ENCODE measurements around the gene MRPS25.

MRPS25 gene

DNA sequence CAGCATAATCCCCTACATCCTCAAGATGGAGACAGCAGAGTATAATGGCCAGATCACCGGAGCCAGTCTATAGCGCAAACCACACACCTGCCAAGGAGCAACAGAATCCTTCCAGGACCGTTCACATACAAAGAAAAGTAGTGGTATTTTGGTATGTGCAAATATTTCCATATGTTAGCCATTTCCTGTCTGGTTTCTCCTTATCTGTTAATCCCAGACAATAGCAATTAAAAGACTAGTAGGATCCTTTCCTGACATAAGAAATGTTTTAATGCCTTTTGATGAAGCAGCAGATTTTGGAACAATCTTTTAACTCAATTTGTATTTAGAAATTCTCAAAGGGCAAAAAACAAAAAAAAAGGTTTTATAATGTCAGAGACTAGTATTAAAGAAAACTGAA is 22.2 kb downstream of the MRPS25 start:
- H3K4me3 ChIP-seq (ENCODE audit: low read depth, low read length), result no peak overlapping the region
- no peak for DNase-seq (ENCODE audit: low read depth)
- TF ChIP-seq POLR2A (IDR thresholded peaks at IDR 0.05; ENCODE audit: extremely low read depth, insufficient read length) (no peak), MYC (IDR thresholded peaks at IDR 0.05; ENCODE audit: low read depth, low read length) (no peak)
- TF ChIP-seq, protein P1, sequence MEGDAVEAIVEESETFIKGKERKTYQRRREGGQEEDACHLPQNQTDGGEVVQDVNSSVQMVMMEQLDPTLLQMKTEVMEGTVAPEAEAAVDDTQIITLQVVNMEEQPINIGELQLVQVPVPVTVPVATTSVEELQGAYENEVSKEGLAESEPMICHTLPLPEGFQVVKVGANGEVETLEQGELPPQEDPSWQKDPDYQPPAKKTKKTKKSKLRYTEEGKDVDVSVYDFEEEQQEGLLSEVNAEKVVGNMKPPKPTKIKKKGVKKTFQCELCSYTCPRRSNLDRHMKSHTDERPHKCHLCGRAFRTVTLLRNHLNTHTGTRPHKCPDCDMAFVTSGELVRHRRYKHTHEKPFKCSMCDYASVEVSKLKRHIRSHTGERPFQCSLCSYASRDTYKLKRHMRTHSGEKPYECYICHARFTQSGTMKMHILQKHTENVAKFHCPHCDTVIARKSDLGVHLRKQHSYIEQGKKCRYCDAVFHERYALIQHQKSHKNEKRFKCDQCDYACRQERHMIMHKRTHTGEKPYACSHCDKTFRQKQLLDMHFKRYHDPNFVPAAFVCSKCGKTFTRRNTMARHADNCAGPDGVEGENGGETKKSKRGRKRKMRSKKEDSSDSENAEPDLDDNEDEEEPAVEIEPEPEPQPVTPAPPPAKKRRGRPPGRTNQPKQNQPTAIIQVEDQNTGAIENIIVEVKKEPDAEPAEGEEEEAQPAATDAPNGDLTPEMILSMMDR (IDR thresholded peaks at IDR 0.05; ENCODE audit: low read depth, low read length), result no peak
- TF ChIP-seq, protein P2, sequence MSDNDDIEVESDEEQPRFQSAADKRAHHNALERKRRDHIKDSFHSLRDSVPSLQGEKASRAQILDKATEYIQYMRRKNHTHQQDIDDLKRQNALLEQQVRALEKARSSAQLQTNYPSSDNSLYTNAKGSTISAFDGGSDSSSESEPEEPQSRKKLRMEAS (IDR thresholded peaks at IDR 0.05; ENCODE audit: low read depth, low read length), result no peak

GRCh38 chr3:15041950-15042349 is 23.2 kb downstream of the MRPS25 start:
- DNase-seq (ENCODE audit: low read depth), result no peak
- no peak overlapping the region for H3K4me3 ChIP-seq (ENCODE audit: low read depth, low read length)
- TF ChIP-seq MYC (IDR thresholded peaks at IDR 0.05; ENCODE audit: low read depth, low read length) (no peak), POLR2A (IDR thresholded peaks at IDR 0.05; ENCODE audit: extremely low read depth, insufficient read length) (no peak)
- TF ChIP-seq, protein P2 (IDR thresholded peaks at IDR 0.05; ENCODE audit: low read depth, low read length), result no peak
- TF ChIP-seq, protein P1 (IDR thresholded peaks at IDR 0.05; ENCODE audit: low read depth, low read length), result no peak

DNA sequence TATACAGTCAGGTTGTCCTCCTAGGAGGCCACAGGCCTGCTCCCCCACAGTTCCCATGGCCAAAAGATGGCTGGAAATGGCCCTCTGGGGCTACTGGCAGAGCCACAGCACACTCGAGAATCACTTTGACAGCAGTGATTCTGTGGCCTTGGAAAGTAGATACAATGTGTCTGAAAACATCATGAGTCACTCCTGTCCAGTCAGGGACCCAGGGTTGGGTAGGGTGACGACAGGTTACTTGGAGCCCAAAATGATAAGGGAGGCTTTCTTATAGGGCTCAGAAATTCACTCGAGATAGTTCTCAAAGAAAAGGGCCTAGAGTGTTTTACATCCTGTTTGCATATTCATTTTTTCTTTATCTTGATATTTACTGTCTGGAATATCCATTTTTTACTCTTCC is 24.3 kb downstream of the MRPS25 start:
- H3K4me3 ChIP-seq (ENCODE audit: low read depth, low read length), result no peak overlapping the region
- no peak for TF ChIP-seq POLR2A (IDR thresholded peaks at IDR 0.05; ENCODE audit: extremely low read depth, insufficient read length)
- TF ChIP-seq, protein P2 (IDR thresholded peaks at IDR 0.05; ENCODE audit: low read depth, low read length), result no peak
- TF ChIP-seq, protein P1 (IDR thresholded peaks at IDR 0.05; ENCODE audit: low read depth, low read length), result no peak
- no peak for TF ChIP-seq MYC (IDR thresholded peaks at IDR 0.05; ENCODE audit: low read depth, low read length)
- no peak for DNase-seq (ENCODE audit: low read depth)

DNA sequence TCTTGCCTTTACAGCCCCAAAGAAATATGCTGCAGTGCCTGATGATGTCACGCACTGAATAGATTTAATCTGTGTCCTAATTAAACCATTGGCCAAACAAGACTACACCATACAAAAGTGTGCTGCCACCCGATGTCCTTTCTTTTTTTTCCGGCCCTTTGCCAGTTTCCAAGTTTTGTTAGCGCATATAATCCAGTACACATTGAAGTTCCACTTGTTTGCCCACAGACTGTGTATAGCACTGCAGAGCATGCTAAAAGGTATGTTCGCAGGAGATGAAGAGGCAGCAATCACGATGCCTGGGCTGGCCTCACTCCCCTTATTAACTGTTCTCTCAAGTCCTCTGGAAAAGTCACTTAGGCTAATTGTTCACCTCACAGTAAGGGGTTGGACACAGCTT is 26.8 kb downstream of the MRPS25 start:
- no peak for DNase-seq (ENCODE audit: low read depth)
- H3K4me3 ChIP-seq (ENCODE audit: low read depth, low read length), result no peak overlapping the region
- TF ChIP-seq, protein P2 (IDR thresholded peaks at IDR 0.05; ENCODE audit: low read depth, low read length), result no peak
- TF ChIP-seq POLR2A (IDR thresholded peaks at IDR 0.05; ENCODE audit: extremely low read depth, insufficient read length) (no peak), MYC (IDR thresholded peaks at IDR 0.05; ENCODE audit: low read depth, low read length) (no peak)
- TF ChIP-seq, protein P1 (IDR thresholded peaks at IDR 0.05; ENCODE audit: low read depth, low read length), result no peak

DNA sequence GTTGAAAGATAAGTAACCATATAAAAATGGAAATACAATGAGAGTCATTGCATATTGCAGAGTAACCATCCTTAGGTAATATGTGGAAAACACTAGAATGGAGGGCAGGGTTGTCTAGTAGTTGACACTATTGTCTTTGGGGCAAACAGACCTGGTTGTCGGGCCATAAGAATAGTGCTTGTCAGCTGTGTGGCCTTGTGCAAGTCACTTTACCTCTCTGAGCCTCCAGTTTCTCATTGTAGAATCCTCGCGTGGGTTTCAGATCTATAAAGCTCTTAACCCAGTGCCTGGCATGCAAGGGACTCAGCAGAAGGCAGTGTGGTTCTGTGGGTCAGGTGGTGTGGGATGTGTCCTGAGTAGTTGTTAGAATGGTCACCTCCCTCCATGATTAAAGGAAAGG is 32.0 kb downstream of the MRPS25 start:
- TF ChIP-seq, protein P2 (IDR thresholded peaks at IDR 0.05; ENCODE audit: low read depth, low read length), result no peak
- TF ChIP-seq, protein P1 (IDR thresholded peaks at IDR 0.05; ENCODE audit: low read depth, low read length), result no peak
- TF ChIP-seq MYC (IDR thresholded peaks at IDR 0.05; ENCODE audit: low read depth, low read length), result no peak
- no peak for TF ChIP-seq POLR2A (IDR thresholded peaks at IDR 0.05; ENCODE audit: extremely low read depth, insufficient read length)
- no peak for DNase-seq (ENCODE audit: low read depth)

GRCh38 chr3:15032650-15033049 is 32.5 kb downstream of the MRPS25 start:
- no peak for DNase-seq (ENCODE audit: low read depth)
- no peak overlapping the region for H3K4me3 ChIP-seq (ENCODE audit: low read depth, low read length)
- TF ChIP-seq, protein P1 (IDR thresholded peaks at IDR 0.05; ENCODE audit: low read depth, low read length), result no peak
- TF ChIP-seq POLR2A (IDR thresholded peaks at IDR 0.05; ENCODE audit: extremely low read depth, insufficient read length), result no peak
- TF ChIP-seq MYC (IDR thresholded peaks at IDR 0.05; ENCODE audit: low read depth, low read length), result no peak
- TF ChIP-seq, protein P2 (IDR thresholded peaks at IDR 0.05; ENCODE audit: low read depth, low read length), result no peak

More for the DNA sequence above, 32.0 kb downstream of the MRPS25 start:
- H3K4me3 ChIP-seq (ENCODE audit: low read depth, low read length), result no peak overlapping the region

Measured in NB4 (cell line).